Transverse colon (tissue), 4 donors: ENCODE results near the gene KIF5B.

ENCODE experiments used
- EP300 ChIP-seq: sonication (generic); formaldehyde crosslinking; IDR thresholded peaks from one replicate; pipeline ENCODE4 v1.6.1; 2017; ENCODE audit warnings: antibody characterized with exemption, low read depth
- POLR2A ChIP-seq: fragments of 450-650 bp; IDR thresholded peaks from one replicate; pipeline ENCODE4 v1.6.1; 2016; ENCODE audit warnings: antibody characterized with exemption, mild to moderate bottlenecking, moderate library complexity
- POLR2AphosphoS5 ChIP-seq, 3 donors: sonication (generic); formaldehyde crosslinking; IDR thresholded peaks; one replicate each; pipeline ENCODE4 v1.6.1; 2016; ENCODE audit warnings: antibody characterized with exemption in 3 of 3
- TF ChIP-seq, protein P1 (sequence below), 5 experiments: fragments of 200-600 bp in 3 of 5; fragments of 450-650 bp in 2 of 5; sonication (generic) in 3 of 5; IDR thresholded peaks; 1 replicate in 2 of 5; 2 replicates in 3 of 5; pipeline ENCODE4 v1.5.1; 2016 to 2017; ENCODE audit warnings: antibody characterized with exemption in 5 of 5, inconsistent platforms in 3 of 5, mild to moderate bottlenecking in 2 of 5, moderate library complexity in 1 of 5

DNA sequence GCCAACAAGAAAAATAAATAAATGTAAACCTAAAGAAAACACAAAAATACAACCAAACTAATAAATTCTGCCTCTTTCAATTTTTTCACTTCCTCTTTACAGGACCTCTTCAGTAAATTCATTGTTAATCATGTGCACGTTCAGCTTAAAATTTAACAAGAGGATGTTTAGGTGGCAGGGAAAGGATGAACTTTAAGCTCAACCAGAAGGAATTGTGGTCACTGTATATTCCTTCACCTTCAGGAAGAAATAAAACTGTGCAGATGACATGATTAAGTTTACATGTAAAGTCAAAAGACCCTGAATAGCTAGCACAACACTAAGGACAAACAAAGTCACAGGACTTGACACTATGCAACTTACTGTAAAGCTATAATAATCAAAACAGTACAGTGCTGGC, 33.0 kb downstream of the KIF5B start:
- TF ChIP-seq POLR2A: no peak
- TF ChIP-seq POLR2AphosphoS5 (IDR thresholded peaks at IDR 0.05): no peak
- TF ChIP-seq, protein P1, sequence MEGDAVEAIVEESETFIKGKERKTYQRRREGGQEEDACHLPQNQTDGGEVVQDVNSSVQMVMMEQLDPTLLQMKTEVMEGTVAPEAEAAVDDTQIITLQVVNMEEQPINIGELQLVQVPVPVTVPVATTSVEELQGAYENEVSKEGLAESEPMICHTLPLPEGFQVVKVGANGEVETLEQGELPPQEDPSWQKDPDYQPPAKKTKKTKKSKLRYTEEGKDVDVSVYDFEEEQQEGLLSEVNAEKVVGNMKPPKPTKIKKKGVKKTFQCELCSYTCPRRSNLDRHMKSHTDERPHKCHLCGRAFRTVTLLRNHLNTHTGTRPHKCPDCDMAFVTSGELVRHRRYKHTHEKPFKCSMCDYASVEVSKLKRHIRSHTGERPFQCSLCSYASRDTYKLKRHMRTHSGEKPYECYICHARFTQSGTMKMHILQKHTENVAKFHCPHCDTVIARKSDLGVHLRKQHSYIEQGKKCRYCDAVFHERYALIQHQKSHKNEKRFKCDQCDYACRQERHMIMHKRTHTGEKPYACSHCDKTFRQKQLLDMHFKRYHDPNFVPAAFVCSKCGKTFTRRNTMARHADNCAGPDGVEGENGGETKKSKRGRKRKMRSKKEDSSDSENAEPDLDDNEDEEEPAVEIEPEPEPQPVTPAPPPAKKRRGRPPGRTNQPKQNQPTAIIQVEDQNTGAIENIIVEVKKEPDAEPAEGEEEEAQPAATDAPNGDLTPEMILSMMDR (IDR thresholded peaks at IDR 0.05): no peak
- TF ChIP-seq EP300: no peak
